Lower leg skin (tissue), 3 donors: ENCODE data around the gene GORASP1.

Source experiments
- CTCF ChIP-seq, 3 donors: fragments of 450-650 bp; IDR thresholded peaks; one replicate each; pipeline ENCODE4 v1.5.1; 2016; ENCODE audit warnings: antibody characterized with exemption in 3 of 3, mild to moderate bottlenecking in 3 of 3, moderate library complexity in 2 of 3
- POLR2A ChIP-seq, 2 donors: fragments of 450-650 bp; IDR thresholded peaks; one replicate each; pipeline ENCODE4 v1.6.1; 2016 to 2017; ENCODE audit warnings: antibody characterized with exemption in 2 of 2, mild to moderate bottlenecking in 1 of 2, moderate library complexity in 1 of 2

GRCh38 chr3:39065197-39065596 is 42.2 kb downstream of the GORASP1 start:
- TF ChIP-seq POLR2A (IDR thresholded peaks at IDR 0.05) (no peak), CTCF (IDR thresholded peaks at IDR 0.05) (no peak)
